B cell (primary cell): Measurements from ENCODE around the gene SCRT2. TPM values are rescaled to one million over a fixed set of nuclear protein-coding genes. Genes with fewer than 3 reads are reported as not detected.

Experiments
- ATAC-seq: fragments of 200-7000 bp; cut with Tn5 transposase; one replicate; pipeline ENCODE4 v1.10.0; 2021; ENCODE audit warnings: low read depth, mild to moderate bottlenecking, moderate number of reproducible peaks, moderate library complexity
- CTCF ChIA-PET: fragments of 350-600 bp; sonication (Branson Sonifier 250); formaldehyde crosslinking; loops from one replicate; lab custom pipeline; 2021; ENCODE audit warnings: antibody characterized with exemption, inconsistent platforms; lab: Charles Lee
- POLR2A ChIA-PET: fragments of 350-600 bp; sonication (Branson Sonifier 250); formaldehyde crosslinking; loops from one replicate; lab custom pipeline; 2021; ENCODE audit warnings: antibody characterized with exemption; lab: Charles Lee
- DNase-seq: peaks from one replicate; pipeline ENCODE4 v3.0.0; 2013
- H2AFZ ChIP-seq: 2 replicates; pipeline ENCODE4 v1.6.1; 2012; ENCODE audit warnings: mild to moderate bottlenecking, low read depth, low read length; ENCODE audit not compliant: insufficient read depth, poor library complexity, severe bottlenecking
- H3K27ac ChIP-seq, 2 donors: 1 replicate in 1 of 2; 2 replicates in 1 of 2; pipeline ENCODE4 v1.5.1; 2012 to 2013; ENCODE audit warnings: low read length in 2 of 2, mild to moderate bottlenecking in 2 of 2, moderate library complexity in 1 of 2
- H3K27me3 ChIP-seq, 4 experiments: fragments of 200-600 bp in 1 of 4; sonication (generic) in 1 of 4; replicated peaks in 1 of 4; 1 replicate in 2 of 4; 2 replicates in 2 of 4; pipeline versions ENCODE4 v1.6.1 to v1.7.0; 2013 to 2016; ENCODE audit warnings: low read length in 3 of 4, mild to moderate bottlenecking in 2 of 4, mixed read lengths in 1 of 4, moderate library complexity in 1 of 4; ENCODE audit not compliant: insufficient read depth in 4 of 4, control insufficient read depth in 3 of 4; ENCODE audit errors: control extremely low read depth in 1 of 4
- H3K36me3 ChIP-seq, 2 experiments: replicated peaks in 1 of 2; 1 replicate in 1 of 2; 2 replicates in 1 of 2; pipeline versions ENCODE4 v1.6.1 to v1.7.1; 2013; ENCODE audit warnings: low read length in 1 of 2; ENCODE audit not compliant: insufficient read depth in 2 of 2, control insufficient read depth in 1 of 2; ENCODE audit errors: control extremely low read depth in 1 of 2, extremely low read depth in 1 of 2
- H3K4me1 ChIP-seq, 2 donors: fragments of 200-600 bp in 1 of 2; sonication (generic) in 1 of 2; 1 replicate in 1 of 2; 2 replicates in 1 of 2; pipeline versions ENCODE4 v1.5.1 to v1.6.1; 2013 to 2017; ENCODE audit warnings: low read length in 2 of 2; ENCODE audit not compliant: control insufficient read depth in 2 of 2, insufficient read depth in 2 of 2
- H3K4me2 ChIP-seq: replicated peaks from 2 replicates; pipeline ENCODE3; 2012; ENCODE audit warnings: mild to moderate bottlenecking, low read depth, low read length; ENCODE audit not compliant: poor library complexity, severe bottlenecking
- H3K4me3 ChIP-seq, 5 experiments: fragments of 200-600 bp in 1 of 5; sonication (generic) in 1 of 5; 1 replicate in 3 of 5; 2 replicates in 2 of 5; pipeline versions ENCODE4 v1.5.1 to v1.7.0; 2011 to 2016; ENCODE audit warnings: low read length in 4 of 5, mild to moderate bottlenecking in 4 of 5, low read depth in 2 of 5, control low read depth in 1 of 5, moderate library complexity in 1 of 5; ENCODE audit not compliant: insufficient read depth in 1 of 5; ENCODE audit errors: control extremely low read depth in 1 of 5, extremely low read depth in 1 of 5
- H3K79me2 ChIP-seq: fragments of 200-600 bp; sonication (generic); one replicate; pipeline ENCODE4 v1.6.0; 2016; ENCODE audit warnings: low read length; ENCODE audit not compliant: control insufficient read depth, insufficient read depth
- H3K9ac ChIP-seq: fragments of 200-600 bp; sonication (generic); 2 replicates; pipeline ENCODE4 v1.6.1; 2017; ENCODE audit warnings: mild to moderate bottlenecking, low read length, moderate library complexity
- H3K9me3 ChIP-seq, 3 donors: one replicate each; pipeline versions ENCODE4 v1.6.1 to v1.7.1; 2013; ENCODE audit warnings: low read length in 2 of 3; ENCODE audit not compliant: control insufficient read depth in 2 of 3, insufficient read depth in 1 of 3; ENCODE audit errors: control extremely low read depth in 1 of 3
- H4K20me1 ChIP-seq: 2 replicates; pipeline ENCODE4 v1.6.0; 2012; ENCODE audit warnings: mild to moderate bottlenecking, low read length; ENCODE audit not compliant: insufficient read depth, control insufficient read depth, poor library complexity, severe bottlenecking
- H3K27ac Mint-ChIP-seq: one replicate; pipeline ENCODE4 v1.8.0; 2021; ENCODE audit warnings: mixed read lengths
- H3K27me3 Mint-ChIP-seq: one replicate; pipeline ENCODE4 v1.8.0; 2021; ENCODE audit warnings: mixed read lengths
- H3K4me1 Mint-ChIP-seq: one replicate; pipeline ENCODE4 v1.8.0; 2021; ENCODE audit warnings: mixed read lengths
- H3K4me3 Mint-ChIP-seq: one replicate; pipeline ENCODE4 v1.8.0; 2021; ENCODE audit warnings: mixed read lengths
- H3K9me3 Mint-ChIP-seq: one replicate; pipeline ENCODE4 v1.8.0; 2022; ENCODE audit warnings: mixed read lengths; ENCODE audit not compliant: insufficient read depth
- EZH2 ChIP-seq: IDR thresholded peaks from 2 replicates; pipeline ENCODE4 v1.6.1; 2012; ENCODE audit warnings: borderline replicate concordance, low read depth, mild to moderate bottlenecking, moderate library complexity, low read length; ENCODE audit not compliant: insufficient read depth, poor library complexity, severe bottlenecking
- WGBS: methylation state at CpG from one replicate; pipeline ENCODE4 v1.1.5; 2013; ENCODE audit warnings: missing lambda C conversion rate; ENCODE audit not compliant: insufficient coverage; 5-methylcytosine and 5-hydroxymethylcytosine counted together
- intact Hi-C: fragments of 100-400 bp; cut with micrococcal nuclease; formaldehyde crosslinking; loops from one replicate; pipeline ENCODE4 v1.10.0; 2022
- polyA plus RNA-seq: library from polyadenylated mRNA; depleted of rRNA; stranded (reverse); fragments of >200 nt; gene quantifications from 2 replicates; pipeline ENCODE4 v1.2.3, GENCODE V29; 2012
- total RNA-seq, 2 donors: library from RNA; stranded (reverse); fragments of 120-200 nt in 1 of 2; gene quantifications; 1 replicate in 1 of 2; 2 replicates in 1 of 2; pipeline versions ENCODE4 v1.2.3 to v1.2.4, GENCODE V29; 2013 to 2022
- TF ChIP-seq, protein P1 (sequence below): fragments of 200-600 bp; IDR thresholded peaks from one replicate; pipeline ENCODE4 v1.8.0; 2022; ENCODE audit warnings: antibody characterized with exemption, mild to moderate bottlenecking

Gene SCRT2
- total and polyA plus RNA-seq, 2 donors (not counting 1 experiment from before 2014, with no cell fraction given) = not detected

DNA sequence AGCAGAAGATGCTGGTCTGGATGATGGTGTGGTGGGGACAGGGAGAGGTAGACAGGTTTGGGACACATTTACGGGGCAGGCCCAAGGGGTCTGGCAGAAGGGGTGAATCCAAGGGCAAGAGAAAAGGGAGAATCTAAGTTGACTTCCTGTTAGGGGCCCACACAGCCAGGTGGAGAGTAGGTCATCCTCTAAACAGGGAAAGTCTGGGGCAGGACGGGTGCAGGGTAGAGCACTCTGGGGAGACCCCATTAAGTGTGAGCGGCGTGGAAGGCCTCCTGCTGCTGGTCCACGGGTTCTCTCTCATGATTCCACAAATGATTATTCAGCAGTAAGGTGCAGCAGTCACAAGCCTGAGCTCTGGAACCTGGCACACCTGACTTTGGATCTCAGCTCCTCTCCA is 25.3 kb downstream of the SCRT2 start:
- ChIA-PET CTCF (no interaction called here), POLR2A (no interaction called here)
- H4K20me1 ChIP-seq = no peaks in the 10 kb centered on the region
- Mint-ChIP-seq H3K27me3 (no peaks in the 10 kb centered on the region), H3K4me1 (peaks cover 23% of the 10 kb centered on the region), H3K27ac (peak overlapping the region; percentile 56), H3K9me3 (no peaks in the 10 kb centered on the region), H3K4me3 (no peak overlapping the region)
- H3K9ac ChIP-seq = no peak overlapping the region
- H3K27me3 ChIP-seq = peaks cover 0 to 9% (median 0%) of the 10 kb centered on the region in 4 experiments
- H3K36me3 ChIP-seq = peaks cover 0 to 4% of the 10 kb centered on the region in 2 experiments
- H3K4me1 ChIP-seq = peaks cover 10 to 23% of the 10 kb centered on the region in 2 donors
- TF ChIP-seq, protein P1, sequence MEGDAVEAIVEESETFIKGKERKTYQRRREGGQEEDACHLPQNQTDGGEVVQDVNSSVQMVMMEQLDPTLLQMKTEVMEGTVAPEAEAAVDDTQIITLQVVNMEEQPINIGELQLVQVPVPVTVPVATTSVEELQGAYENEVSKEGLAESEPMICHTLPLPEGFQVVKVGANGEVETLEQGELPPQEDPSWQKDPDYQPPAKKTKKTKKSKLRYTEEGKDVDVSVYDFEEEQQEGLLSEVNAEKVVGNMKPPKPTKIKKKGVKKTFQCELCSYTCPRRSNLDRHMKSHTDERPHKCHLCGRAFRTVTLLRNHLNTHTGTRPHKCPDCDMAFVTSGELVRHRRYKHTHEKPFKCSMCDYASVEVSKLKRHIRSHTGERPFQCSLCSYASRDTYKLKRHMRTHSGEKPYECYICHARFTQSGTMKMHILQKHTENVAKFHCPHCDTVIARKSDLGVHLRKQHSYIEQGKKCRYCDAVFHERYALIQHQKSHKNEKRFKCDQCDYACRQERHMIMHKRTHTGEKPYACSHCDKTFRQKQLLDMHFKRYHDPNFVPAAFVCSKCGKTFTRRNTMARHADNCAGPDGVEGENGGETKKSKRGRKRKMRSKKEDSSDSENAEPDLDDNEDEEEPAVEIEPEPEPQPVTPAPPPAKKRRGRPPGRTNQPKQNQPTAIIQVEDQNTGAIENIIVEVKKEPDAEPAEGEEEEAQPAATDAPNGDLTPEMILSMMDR = no peak
- TF ChIP-seq EZH2 = no peak
- H3K9me3 ChIP-seq = no peaks in the 10 kb centered on the region
- no peak overlapping the region for H2AFZ ChIP-seq
- H3K4me3 ChIP-seq = no peak overlapping the region
- 97% methylated on average over 4 of the region's 5 CpGs for WGBS
- DNase-seq (no peak), ATAC-seq (no peak)
- intact Hi-C loops = no loop called here
- no peak overlapping the region for H3K27ac ChIP-seq
- H3K79me2 ChIP-seq = no peaks in the 10 kb centered on the region
- no peak overlapping the region for H3K4me2 ChIP-seq

DNA sequence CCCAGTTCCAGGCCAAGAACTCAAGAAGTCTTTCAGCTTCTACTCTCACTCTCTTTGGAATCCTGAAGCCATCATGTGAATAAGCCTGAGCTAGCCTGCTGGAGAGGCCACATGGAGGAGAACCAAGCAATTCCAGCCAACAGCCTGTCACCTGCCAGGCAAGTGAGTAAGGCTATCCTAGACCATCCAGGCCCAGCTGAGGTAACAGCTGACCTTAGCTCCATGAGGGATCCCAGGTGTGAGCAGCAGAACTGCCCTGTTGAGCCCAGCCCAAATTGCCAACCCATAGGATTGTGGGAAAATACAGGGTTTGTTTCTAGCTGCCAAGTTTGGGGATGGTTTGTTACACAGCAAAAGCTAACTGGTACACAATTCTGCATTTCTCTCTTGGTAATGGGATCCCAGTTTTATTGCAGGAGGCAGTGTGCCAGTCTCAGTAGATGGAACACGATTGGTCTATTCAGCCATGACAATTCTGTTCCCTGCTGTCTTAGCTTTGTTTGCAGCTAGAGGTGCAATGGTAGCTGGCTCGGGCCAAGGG is 28.1 kb downstream of the SCRT2 start:
- no peak overlapping the region for H3K4me2 ChIP-seq
- POLR2A ChIA-PET = no interaction called here
- TF ChIP-seq, protein P1 = no peak
- no peak for TF ChIP-seq EZH2
- H3K27ac ChIP-seq = no peak overlapping the region
- no peak overlapping the region for H3K9ac ChIP-seq
- ATAC-seq = no peak
- peaks cover 0 to 4% of the 10 kb centered on the region in 2 experiments for H3K36me3 ChIP-seq
- peaks cover 8 to 18% of the 10 kb centered on the region in 2 donors for H3K4me1 ChIP-seq
- H3K9me3 ChIP-seq = peaks cover 0 to 4% (median 0%) of the 10 kb centered on the region in 3 donors
- H3K4me3 ChIP-seq = no peak overlapping the region
- no peak overlapping the region for H2AFZ ChIP-seq
- 96% methylated on average over 2 of the region's 2 CpGs for WGBS
- Mint-ChIP-seq H3K27me3 (peaks cover 16% of the 10 kb centered on the region), H3K4me1 (peaks cover 14% of the 10 kb centered on the region), H3K4me3 (no peak overlapping the region), H3K9me3 (no peaks in the 10 kb centered on the region), H3K27ac (no peak overlapping the region)
- no peaks in the 10 kb centered on the region for H3K79me2 ChIP-seq
- DNase-seq = no peak
- H3K27me3 ChIP-seq = peaks cover 0 to 25% (median 9%) of the 10 kb centered on the region in 4 experiments
- intact Hi-C loops = no loop called here
- CTCF ChIA-PET = interaction anchor here (0.5 to 1.4 kb wide), 3 partner anchors 17 to 293 kb away, joined by 3 to 7 read pairs (median 4); no protein-coding TSS in a partner anchor
- no peaks in the 10 kb centered on the region for H4K20me1 ChIP-seq
